HepG2 (cell line): ENCODE results near the gene PTRHD1. TPM values are rescaled to one million over a fixed set of nuclear protein-coding genes. Genes with fewer than 3 reads are reported as not detected.

Experiments
- ATF7 ChIP-seq, 2 experiments: fragments of 450-650 bp in 1 of 2; sonication (generic) in 1 of 2; formaldehyde crosslinking in 1 of 2; IDR thresholded peaks; 2 replicates each; pipeline versions ENCODE4 v1.4.0 to v1.6.1; 2016 to 2020; ENCODE audit warnings: antibody characterized with exemption in 1 of 2, mild to moderate bottlenecking in 1 of 2, missing genetic modification reagents in 1 of 2
- GABPB1 ChIP-seq: IDR thresholded peaks from 2 replicates; pipeline ENCODE4 v1.6.1; 2016; ENCODE audit warnings: mild to moderate bottlenecking, missing genetic modification reagents, moderate library complexity, missing compliant biosample characterization
- GATA4 ChIP-seq: sonication (generic); IDR thresholded peaks from 2 replicates; pipeline ENCODE4 v1.6.1; 2016; ENCODE audit warnings: antibody characterized with exemption, low read depth, borderline replicate concordance
- GPN1 ChIP-seq: sonication (generic); formaldehyde crosslinking; IDR thresholded peaks from 2 replicates; pipeline ENCODE4 v1.5.1; 2020; ENCODE audit warnings: missing genetic modification reagents, borderline replicate concordance
- KDM3A ChIP-seq: IDR thresholded peaks from 2 replicates; pipeline ENCODE4 v1.6.1; 2018; ENCODE audit warnings: low read depth, missing compliant biosample characterization
- LCORL ChIP-seq, 2 experiments: fragments of 450-650 bp in 1 of 2; sonication (generic) in 1 of 2; formaldehyde crosslinking in 1 of 2; IDR thresholded peaks; 2 replicates each; pipeline versions ENCODE4 v1.5.0 to v1.6.1; 2017 to 2020; ENCODE audit warnings: antibody characterized with exemption in 1 of 2, missing genetic modification reagents in 1 of 2
- MAZ ChIP-seq, 2 experiments: sonication (generic) in 1 of 2; formaldehyde crosslinking in 1 of 2; IDR thresholded peaks; 2 replicates each; pipeline versions ENCODE4 v1.5.0 to v1.6.1; 2012 to 2020; ENCODE audit warnings: low read depth in 2 of 2, mild to moderate bottlenecking in 2 of 2, borderline replicate concordance in 1 of 2, improper control_type of control experiment in 1 of 2, low read length in 1 of 2, missing genetic modification reagents in 1 of 2, moderate library complexity in 1 of 2
- NR1H2 ChIP-seq: sonication (generic); formaldehyde crosslinking; IDR thresholded peaks from 2 replicates; pipeline ENCODE4 v1.8.1; 2022; ENCODE audit warnings: low read depth, missing genetic modification reagents, borderline replicate concordance
- RXRA ChIP-seq: sonication (generic); formaldehyde crosslinking; IDR thresholded peaks from 2 replicates; pipeline ENCODE4 v1.5.1; 2020; ENCODE audit warnings: missing genetic modification reagents
- SIX4 ChIP-seq: sonication (generic); formaldehyde crosslinking; IDR thresholded peaks from 2 replicates; pipeline ENCODE4 v1.4.0; 2020; ENCODE audit warnings: missing genetic modification reagents
- SSRP1 ChIP-seq: IDR thresholded peaks from 2 replicates; pipeline ENCODE4 v1.6.1; 2016; ENCODE audit warnings: control low read depth
- ZNF331 ChIP-seq: sonication (generic); formaldehyde crosslinking; IDR thresholded peaks from 2 replicates; pipeline ENCODE4 v1.4.0; 2020; ENCODE audit warnings: missing genetic modification reagents
- polyA plus RNA-seq, 8 experiments: library from polyadenylated mRNA; depleted of rRNA in 3 of 8; stranded (reverse) in 7 of 8; unstranded in 1 of 8; fragments of >200 nt; fragmentation: Illumina TruSeq in 4 of 8; extraction: Trizol in 4 of 8; gene quantifications; 2 replicates each; pipeline versions ENCODE4 v1.2.1 to v1.2.3, GENCODE V29; 2011 to 2016; ENCODE audit warnings: low read depth in 4 of 8, missing spikeins in 1 of 8, mixed read lengths in 1 of 8; ENCODE audit not compliant: insufficient read depth in 1 of 8
- total RNA-seq, 5 experiments: library from RNA; depleted of rRNA; stranded (reverse); fragments of >200 nt; fragmentation: Illumina TruSeq; extraction: Trizol; gene quantifications; 2 replicates each; pipeline ENCODE4 v1.2.3, GENCODE V29; 2016; ENCODE audit warnings: low read depth in 1 of 5
- TF ChIP-seq, protein P1 (sequence below): sonication (generic); formaldehyde crosslinking; IDR thresholded peaks from 2 replicates; pipeline ENCODE4 v1.4.0; 2020; ENCODE audit warnings: mild to moderate bottlenecking, missing genetic modification reagents, borderline replicate concordance
- TF ChIP-seq, protein P2 (sequence below): sonication (generic); formaldehyde crosslinking; IDR thresholded peaks from 2 replicates; pipeline ENCODE4 v1.4.0; 2020; ENCODE audit warnings: low read depth, mild to moderate bottlenecking, missing genetic modification reagents
- TF ChIP-seq, protein P3 (sequence below): sonication (generic); formaldehyde crosslinking; IDR thresholded peaks from 2 replicates; pipeline ENCODE4 v1.4.0; 2020; ENCODE audit warnings: mild to moderate bottlenecking, missing genetic modification reagents
- TF ChIP-seq, protein P4 (sequence below): conservative IDR thresholded peaks from 2 replicates; pipeline ENCODE4 v1.6.1; 2018; ENCODE audit warnings: missing genetic modification reagents

PTRHD1 gene
- total and polyA plus RNA-seq, 2 of the 13 experiments (the other 11 are each of a cell fraction or from before 2014, with no cell fraction given) = 72.6 to 90.8 TPM

DNA sequence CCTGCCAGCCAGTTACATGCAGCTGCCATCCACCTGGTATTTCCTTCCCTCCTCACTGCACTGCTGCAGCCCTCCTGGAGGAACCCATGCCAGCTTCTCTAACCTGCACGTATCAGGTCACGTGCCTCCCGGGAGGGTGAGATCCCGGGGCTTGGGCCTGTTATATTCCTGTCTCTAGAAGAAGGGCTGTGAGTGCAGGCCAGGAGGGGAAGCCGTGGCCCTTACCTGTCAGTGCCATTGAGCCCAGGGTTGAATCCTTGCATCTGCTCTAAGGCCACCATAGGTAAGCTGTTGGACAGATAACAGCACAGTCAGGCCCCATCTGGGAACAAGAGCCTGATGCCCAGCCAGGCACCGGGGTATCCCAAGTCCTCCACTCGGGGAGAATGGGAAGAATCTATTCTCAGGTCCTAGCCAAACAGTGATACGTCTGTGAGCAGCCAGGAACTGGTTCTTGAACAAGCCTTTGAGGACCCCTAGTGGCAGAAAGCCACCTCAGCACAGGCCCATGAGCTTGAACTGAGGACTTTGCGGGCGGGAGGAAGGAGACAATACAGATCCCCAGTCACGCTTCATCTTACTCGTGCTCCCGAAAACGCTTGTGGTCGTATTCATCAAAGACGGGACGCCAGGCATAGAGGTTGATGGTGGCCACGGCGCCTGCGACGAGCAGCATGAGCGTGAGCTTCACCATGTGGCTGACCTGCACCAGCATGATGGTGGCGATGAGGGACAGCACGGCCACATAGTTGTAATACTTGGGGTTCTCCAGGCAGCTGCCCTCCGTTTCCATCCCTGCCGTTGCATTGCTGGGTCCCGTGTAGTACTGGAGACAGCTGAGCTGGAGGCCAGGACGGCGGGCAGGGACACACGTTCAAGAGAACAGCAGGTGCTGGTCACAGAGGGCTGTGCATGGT is 34.4 kb upstream of the PTRHD1 start (continued):
- TF ChIP-seq, protein P1, sequence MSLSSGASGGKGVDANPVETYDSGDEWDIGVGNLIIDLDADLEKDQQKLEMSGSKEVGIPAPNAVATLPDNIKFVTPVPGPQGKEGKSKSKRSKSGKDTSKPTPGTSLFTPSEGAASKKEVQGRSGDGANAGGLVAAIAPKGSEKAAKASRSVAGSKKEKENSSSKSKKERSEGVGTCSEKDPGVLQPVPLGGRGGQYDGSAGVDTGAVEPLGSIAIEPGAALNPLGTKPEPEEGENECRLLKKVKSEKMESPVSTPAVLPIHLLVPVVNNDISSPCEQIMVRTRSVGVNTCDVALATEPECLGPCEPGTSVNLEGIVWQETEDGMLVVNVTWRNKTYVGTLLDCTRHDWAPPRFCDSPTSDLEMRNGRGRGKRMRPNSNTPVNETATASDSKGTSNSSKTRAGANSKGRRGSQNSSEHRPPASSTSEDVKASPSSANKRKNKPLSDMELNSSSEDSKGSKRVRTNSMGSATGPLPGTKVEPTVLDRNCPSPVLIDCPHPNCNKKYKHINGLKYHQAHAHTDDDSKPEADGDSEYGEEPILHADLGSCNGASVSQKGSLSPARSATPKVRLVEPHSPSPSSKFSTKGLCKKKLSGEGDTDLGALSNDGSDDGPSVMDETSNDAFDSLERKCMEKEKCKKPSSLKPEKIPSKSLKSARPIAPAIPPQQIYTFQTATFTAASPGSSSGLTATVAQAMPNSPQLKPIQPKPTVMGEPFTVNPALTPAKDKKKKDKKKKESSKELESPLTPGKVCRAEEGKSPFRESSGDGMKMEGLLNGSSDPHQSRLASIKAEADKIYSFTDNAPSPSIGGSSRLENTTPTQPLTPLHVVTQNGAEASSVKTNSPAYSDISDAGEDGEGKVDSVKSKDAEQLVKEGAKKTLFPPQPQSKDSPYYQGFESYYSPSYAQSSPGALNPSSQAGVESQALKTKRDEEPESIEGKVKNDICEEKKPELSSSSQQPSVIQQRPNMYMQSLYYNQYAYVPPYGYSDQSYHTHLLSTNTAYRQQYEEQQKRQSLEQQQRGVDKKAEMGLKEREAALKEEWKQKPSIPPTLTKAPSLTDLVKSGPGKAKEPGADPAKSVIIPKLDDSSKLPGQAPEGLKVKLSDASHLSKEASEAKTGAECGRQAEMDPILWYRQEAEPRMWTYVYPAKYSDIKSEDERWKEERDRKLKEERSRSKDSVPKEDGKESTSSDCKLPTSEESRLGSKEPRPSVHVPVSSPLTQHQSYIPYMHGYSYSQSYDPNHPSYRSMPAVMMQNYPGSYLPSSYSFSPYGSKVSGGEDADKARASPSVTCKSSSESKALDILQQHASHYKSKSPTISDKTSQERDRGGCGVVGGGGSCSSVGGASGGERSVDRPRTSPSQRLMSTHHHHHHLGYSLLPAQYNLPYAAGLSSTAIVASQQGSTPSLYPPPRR (CRISPR knock-in tag) = no peak
- TF ChIP-seq MAZ (IDR thresholded peaks at IDR 0.05; ENCODE audit: borderline replicate concordance, low read depth, low read length) = no peak
- no peak for TF ChIP-seq MAZ (CRISPR knock-in tag; IDR thresholded peaks at IDR 0.05; ENCODE audit: low read depth)
- no peak for TF ChIP-seq GATA4
- TF ChIP-seq GABPB1 (CRISPR knock-in tag) = peak; percentile 31; the same call in 1 of the 2 replicates
- peak; percentile 41; the same call in 1 of the 2 replicates for TF ChIP-seq ZNF331
- TF ChIP-seq SSRP1 = no peak
- TF ChIP-seq RXRA (CRISPR knock-in tag) = 0 out of 2 replicates have a peak, but pooled peaks have one; percentile 20
- no peak for TF ChIP-seq ATF7 (IDR thresholded peaks at IDR 0.05)
- peak; percentile 63; the same call in 1 of the 2 replicates for TF ChIP-seq ATF7 (CRISPR knock-in tag; IDR thresholded peaks at IDR 0.05)
- no peak for TF ChIP-seq SIX4 (CRISPR knock-in tag)
- TF ChIP-seq KDM3A (CRISPR knock-in tag) = peak; percentile 63; the same call in 1 of the 2 replicates
- TF ChIP-seq, protein P2, sequence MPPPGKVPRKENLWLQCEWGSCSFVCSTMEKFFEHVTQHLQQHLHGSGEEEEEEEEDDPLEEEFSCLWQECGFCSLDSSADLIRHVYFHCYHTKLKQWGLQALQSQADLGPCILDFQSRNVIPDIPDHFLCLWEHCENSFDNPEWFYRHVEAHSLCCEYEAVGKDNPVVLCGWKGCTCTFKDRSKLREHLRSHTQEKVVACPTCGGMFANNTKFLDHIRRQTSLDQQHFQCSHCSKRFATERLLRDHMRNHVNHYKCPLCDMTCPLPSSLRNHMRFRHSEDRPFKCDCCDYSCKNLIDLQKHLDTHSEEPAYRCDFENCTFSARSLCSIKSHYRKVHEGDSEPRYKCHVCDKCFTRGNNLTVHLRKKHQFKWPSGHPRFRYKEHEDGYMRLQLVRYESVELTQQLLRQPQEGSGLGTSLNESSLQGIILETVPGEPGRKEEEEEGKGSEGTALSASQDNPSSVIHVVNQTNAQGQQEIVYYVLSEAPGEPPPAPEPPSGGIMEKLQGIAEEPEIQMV (CRISPR knock-in tag) = no peak
- TF ChIP-seq NR1H2 = no peak
- TF ChIP-seq GPN1 (CRISPR knock-in tag) = no peak
- TF ChIP-seq, protein P3, sequence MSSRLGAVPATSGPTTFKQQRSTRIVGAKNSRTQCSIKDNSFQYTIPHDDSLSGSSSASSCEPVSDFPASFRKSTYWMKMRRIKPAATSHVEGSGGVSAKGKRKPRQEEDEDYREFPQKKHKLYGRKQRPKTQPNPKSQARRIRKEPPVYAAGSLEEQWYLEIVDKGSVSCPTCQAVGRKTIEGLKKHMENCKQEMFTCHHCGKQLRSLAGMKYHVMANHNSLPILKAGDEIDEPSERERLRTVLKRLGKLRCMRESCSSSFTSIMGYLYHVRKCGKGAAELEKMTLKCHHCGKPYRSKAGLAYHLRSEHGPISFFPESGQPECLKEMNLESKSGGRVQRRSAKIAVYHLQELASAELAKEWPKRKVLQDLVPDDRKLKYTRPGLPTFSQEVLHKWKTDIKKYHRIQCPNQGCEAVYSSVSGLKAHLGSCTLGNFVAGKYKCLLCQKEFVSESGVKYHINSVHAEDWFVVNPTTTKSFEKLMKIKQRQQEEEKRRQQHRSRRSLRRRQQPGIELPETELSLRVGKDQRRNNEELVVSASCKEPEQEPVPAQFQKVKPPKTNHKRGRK (CRISPR knock-in tag) = peak; percentile 76; the same call in 1 of the 2 replicates
- no peak for TF ChIP-seq LCORL (IDR thresholded peaks at IDR 0.05)
- no peak for TF ChIP-seq LCORL (CRISPR knock-in tag; IDR thresholded peaks at IDR 0.05)
- TF ChIP-seq, protein P4, sequence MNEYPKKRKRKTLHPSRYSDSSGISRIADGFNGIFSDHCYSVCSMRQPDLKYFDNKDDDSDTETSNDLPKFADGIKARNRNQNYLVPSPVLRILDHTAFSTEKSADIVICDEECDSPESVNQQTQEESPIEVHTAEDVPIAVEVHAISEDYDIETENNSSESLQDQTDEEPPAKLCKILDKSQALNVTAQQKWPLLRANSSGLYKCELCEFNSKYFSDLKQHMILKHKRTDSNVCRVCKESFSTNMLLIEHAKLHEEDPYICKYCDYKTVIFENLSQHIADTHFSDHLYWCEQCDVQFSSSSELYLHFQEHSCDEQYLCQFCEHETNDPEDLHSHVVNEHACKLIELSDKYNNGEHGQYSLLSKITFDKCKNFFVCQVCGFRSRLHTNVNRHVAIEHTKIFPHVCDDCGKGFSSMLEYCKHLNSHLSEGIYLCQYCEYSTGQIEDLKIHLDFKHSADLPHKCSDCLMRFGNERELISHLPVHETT (CRISPR knock-in tag) = no peak
